ENCODE results near the gene ORMDL3.
"Not testable (repeated sequence)": the region's sequence is repeated elsewhere in the genome, so short reads cannot be mapped to it uniquely, and the experiment has no call there.

The ORMDL3 gene

DNA sequence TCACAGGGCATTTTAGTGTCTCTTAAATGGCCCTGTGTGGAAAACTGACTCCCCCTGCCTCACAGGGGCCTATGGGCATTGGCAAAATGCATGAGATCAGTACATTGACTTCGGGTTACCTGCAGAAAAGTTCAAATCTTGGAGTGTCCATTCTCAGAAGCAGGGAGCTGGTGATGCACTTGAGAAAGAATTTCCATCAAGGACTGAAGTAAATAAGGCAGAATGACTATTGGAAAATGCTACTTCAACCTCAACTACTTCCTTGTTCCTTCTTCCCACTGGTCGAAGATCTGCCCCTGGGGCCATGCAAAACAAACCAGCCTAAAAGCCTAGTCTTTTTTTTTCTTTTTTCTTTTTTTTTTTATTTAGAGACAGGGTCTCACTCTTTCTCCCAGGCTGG, 21.6 kb upstream of the ORMDL3 start:
- no peak for DNase-seq (ENCODE audit: low spot score)

- not testable (repeated sequence) for DNase-seq (ENCODE audit: low spot score)
Observed at GRCh38 chr17:39948489-39948828, 21.1 kb upstream of the ORMDL3 start.

DNA sequence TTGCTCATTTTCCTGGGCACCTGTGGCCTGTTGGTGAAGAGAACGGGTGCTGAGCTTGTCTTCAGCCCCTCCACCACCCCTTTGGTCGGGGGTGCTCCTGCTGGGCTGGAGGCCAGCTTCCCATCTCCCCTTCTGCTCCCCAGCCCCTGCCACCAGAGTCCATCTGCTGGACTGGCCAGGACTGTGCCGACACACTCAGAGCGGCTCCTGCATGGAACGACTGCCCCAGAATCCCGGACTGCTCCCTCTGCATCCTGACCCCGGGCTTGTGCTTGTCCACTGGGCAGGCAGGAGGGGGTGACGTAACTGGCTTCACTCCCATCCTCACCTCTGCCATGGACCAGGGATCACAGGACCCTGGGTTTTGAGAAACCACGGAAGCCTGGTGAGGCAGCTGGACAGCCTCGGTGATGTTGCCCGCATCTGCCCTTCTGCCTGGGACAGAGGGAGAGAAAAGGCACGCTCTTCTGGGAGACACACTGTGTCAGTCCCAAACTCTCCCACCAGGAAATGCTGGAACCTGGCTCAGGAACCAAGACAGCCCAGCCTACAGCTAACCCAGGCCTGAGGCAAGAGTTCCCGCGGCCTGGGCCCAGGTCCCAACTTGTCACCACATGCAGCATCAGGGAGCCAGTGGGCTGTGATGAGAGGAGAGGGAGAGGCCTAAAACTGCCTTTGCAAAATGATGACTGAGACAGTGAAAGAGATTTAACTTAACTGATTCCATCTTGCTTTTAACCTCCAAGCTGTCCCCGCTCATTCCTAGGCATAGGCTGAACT, 19.3 kb upstream of the ORMDL3 start:
- no peak for DNase-seq (ENCODE audit: low spot score)

- no peak for DNase-seq (ENCODE audit: low spot score)
Observed at GRCh38 chr17:39944393-39944711, 17.0 kb upstream of the ORMDL3 start.

DNA sequence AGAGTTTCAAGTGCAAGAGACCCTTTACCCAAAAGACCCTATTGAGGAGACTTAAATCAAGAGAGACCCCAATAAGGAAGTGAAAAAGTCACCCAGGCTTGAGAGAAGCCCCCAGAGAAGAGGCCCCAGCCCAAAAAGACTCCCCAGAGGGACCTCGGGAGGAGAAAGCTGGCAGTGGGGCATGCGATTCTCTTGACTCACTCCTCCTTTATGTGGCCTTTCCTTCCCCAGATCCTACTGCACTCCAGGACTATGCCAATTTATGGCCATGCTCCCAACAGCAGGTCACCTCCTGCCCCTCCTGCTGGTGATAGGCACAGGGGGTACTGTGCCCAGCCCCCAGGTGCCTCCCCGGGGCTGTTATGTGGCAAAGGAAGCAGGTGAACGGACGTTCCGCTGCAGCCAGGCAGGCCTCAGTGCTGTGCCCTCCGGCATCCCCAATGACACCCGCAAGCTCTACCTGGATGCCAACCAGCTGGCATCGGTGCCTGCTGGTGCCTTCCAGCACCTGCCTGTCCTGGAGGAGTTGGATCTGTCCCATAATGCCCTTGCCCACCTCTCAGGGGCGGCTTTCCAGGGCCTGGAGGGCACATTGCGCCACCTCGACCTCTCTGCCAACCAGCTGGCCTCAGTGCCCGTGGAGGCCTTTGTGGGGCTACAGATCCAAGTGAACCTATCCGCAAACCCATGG, 16.4 kb upstream of the ORMDL3 start:
- DNase-seq (ENCODE audit: low spot score): no peak

DNA sequence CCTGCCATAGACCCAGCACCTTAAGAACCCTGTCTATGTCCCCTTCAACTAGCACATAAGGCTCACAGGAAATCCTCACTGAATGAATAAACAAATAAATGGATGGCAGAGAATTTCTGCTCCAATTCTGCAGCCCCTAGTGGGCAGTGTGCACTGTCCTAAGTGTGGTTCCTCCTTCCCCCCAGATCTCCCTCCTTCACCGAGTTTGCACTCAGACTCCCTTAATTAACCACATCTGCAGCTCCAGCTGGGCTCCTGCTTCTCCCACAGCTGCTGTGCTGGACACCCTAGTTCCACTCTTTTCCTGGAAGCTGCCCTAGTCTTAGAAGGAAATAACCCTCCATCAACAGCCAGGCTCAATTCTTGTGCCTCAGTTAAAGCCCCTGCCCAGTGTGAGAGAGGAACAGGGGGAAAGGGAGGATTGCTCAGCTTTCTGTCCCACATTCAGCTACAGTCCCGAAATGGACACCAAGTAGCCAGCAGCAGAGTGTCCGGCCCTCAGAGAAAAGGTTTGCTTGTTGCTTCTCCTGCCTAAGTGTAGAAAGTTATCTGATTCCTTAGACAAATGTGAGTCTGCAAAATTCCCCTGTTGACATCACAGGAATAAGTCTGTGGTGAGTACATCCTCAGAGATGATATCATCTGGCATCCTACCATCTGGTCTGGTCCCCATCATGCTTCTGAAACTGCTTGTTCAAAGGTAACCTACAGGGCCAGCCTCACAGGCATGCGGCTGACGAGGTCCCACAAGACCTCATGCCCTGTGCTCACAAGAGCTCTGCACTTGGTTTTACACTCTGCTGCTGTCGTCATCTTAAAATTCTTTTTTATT, 12.4 kb upstream of the ORMDL3 start:
- no peak for DNase-seq (ENCODE audit: low spot score)

DNA sequence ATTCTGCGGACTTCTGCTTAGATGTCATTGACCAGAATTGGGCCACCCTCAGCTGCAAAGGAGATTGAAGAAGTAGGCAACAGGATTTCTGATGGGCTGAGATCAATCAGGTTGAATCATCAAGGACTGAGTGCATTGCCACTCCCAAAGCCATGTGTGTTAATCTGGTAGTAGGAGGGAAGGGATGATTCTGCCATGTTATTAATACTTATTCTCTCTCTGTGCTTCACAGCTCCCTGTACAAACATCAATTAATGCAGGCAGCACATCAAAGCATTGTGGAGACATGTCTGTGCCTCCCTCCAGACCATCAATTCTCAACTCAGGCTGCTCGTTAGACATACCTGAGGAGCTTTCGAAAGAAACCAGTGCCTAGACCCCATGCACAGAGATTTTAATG, 11.7 kb upstream of the ORMDL3 start:
- DNase-seq (ENCODE audit: low spot score): no peak

GRCh38 chr17:39938140-39938869, 10.9 kb upstream of the ORMDL3 start:
- DNase-seq (ENCODE audit: low spot score): no peak

GRCh38 chr17:39937447-39937846, 10.0 kb upstream of the ORMDL3 start:
- no peak for DNase-seq (ENCODE audit: low spot score)

DNA sequence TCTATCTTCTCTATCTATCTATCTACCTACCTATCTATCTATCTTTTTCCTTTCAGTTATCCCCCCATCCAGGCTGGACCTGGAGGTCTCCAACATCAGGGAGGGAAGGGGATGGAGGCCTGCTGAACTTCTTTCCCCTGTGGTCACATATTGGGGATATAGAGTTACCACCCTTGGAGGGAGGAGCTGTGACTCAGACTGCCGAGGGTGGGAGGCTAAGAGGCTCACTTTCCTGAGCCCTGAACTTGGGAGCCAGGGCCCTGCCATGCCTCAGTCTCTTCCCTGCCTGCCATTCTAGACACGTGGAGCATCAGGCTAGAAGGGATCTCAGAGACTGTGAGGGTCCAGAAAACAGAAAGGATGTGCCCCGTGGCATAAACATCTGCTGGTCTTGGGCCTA, 8.5 kb upstream of the ORMDL3 start:
- no peak for DNase-seq (ENCODE audit: low spot score)

DNA sequence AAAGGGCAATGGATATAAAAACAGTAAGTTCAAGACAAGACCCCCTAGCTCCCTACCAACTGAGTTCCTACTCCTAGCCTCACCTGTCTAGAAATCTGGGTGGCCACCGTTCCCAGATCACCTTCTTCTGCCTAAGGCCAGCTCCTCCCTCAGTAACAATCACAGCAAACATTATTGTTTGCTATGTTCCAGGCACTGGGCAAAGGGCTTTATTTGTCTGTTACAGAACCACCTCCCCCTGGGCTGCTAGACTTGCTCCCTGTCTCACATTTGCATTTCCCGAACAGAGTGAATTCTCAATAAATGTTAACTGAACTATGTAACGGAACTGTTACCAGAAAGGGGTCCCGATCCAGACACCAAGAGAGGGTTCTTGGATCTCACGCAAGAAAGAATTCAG, 6.9 kb upstream of the ORMDL3 start:
- DNase-seq (ENCODE audit: low spot score): no peak

DNA sequence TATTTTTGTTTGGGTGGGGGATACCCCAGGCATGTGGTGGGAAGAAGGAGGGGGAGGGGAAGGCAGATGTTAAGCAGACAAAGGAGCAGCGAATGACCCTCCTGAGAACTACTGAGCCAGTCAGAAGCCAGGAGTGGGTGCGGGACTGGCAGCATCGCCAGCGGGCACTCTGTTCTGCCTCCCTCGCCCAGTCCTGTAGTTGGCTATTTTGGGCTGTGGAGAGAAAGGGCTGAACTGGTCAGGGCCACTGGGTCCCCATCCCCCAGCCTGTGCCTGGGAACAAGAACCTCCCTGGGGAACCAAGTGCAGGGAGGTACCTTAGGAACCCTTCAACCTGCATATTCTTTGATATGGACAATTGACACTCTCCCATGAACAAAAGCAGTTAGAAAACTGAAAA, 6.5 kb upstream of the ORMDL3 start:
- DNase-seq (ENCODE audit: low spot score): no peak

DNA sequence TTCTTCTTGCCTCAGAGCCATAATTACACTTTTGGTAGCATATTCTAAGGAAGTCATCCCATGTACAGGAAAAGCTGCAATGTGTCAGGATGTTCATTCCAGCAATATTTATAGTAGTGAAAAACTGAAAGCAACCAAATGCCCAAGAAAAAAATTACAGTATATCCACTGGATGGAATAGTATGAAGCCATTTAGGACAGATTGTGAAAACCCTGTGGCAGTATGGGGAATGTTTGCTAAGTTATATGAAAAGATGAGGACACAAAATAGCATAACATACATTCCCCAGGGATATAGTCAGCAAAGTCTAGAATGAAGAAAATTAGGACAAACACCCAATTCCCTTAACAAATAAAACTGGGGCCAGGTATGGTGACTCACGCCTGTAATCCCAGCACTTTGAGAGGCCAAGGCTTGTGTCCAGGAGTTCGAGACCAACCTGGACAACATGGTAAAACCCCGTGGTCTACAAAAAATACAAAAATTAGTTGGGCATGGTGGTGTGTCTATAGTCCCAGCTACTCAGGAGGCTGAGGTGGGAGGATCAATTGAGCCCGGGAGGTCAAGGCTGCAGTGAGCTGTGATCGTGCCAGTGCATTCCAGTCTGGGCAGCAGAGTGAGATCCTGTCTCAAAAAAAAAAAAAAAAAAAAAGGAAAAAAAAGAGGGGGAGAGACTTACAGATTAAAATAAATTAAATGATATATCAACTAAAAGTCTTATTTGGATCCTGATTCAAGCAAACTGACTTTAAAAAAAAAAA, 2.4 kb upstream of the ORMDL3 start:
- DNase-seq (ENCODE audit: low spot score): no peak

DNA sequence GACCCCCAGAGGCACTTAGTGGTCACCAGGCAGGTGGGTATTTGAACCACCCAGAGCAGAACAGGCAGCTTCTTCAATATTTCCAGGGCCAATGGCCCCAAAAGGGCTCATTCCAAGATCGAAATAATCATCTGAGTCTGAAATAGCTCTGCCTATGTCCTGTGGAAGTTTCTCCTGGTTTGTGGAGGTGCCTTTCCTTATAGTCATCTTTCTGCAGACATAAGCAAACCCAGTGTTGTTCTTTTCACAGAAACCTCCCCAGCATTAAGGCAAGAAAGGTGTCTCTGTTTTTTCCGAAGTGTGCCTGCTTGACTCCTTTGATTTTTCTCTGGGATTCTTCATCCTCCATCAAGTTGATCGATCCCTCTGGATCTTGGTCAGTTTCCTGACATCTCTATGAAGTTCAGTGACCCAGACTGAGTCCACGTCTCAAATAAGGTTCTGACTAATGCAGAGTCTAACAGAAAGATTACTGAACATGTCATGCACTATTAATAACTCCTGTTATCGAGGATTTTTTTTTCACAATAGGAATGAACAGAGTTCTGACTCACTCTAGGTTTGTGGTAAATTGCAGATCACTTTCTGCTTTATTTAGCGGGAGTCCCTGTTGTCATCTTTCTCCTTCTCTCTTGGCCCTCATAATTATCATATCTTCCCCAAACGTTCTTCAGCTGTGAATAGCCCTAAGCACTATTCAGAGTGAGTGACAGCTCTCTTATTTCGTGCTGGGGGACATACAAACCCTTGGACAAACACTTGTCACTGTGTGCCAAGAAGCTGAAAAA, 1.7 kb upstream of the ORMDL3 start:
- no peak for DNase-seq (ENCODE audit: low spot score)

DNA sequence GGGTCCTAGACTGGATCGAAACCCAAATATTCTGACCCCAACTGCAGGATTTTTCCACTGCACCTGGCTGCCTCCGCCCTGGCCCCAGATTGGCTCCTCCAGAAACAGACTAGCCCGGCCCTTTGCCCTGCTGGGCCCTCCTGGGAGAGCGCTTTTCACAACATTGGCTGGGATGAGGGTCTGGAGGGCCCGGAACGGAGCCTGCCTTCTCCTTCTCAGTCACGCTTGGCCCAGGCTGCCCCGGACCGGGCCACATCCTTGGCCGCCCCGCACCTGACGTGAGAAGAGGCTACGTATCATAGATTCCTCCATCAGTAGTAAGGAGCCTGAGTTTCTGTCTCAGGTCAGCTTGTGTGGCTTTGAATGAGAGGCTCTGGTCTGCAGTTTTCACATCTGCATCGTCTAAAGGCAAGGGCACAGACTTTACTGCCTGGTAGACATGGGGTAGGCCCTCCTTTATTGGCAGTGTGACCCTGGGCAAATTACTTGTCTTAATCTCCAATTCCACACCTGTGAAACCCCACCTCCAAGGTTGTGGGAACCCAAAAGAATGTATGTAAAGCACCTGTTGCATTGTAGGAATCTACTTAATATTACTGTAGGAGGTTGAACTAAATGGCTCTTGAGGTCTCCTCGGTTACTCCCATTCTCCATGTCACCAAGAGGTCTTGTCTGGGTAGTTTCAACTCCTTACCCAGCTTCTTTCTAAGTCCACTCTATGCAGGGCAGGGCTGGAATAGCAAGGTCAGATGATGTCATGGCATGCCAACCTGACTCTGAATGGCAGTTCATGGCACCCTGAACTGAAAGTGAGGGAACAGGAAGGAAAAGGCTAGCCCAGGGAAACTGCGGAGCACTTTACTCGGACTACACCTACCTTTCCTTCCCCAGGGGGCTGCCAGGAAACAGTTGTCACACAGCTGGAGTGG, 792 bp upstream of the ORMDL3 start:
- DNase-seq (ENCODE audit: low spot score): no peak

- DNase-seq (ENCODE audit: low spot score): peak; percentile 71
Observed at GRCh38 chr17:39926588-39927100, 757 bp downstream of the ORMDL3 start.

DNA sequence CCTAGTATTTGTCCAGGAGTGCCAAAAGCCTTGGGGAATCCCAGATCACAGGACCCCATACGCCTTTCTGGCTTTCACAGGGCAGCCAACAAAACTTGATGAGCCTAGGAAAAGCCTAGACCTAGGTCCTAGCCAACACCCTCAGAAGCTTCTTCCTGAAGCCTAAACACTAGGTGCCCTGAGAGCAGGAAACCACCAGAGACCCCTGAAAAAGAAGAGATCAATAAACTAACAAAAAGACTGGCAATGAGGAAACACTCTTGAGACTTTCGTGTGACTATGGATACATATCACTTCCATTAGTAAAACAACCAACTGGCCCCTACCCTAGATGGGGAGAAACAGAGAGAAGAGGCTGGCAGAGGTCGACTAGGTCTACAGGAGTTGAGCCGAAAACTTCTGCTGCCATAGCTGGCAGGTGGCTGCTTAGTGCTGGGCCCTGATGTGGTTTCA, 1.2 kb downstream of the ORMDL3 start:
- DNase-seq (ENCODE audit: low spot score): no peak

DNA sequence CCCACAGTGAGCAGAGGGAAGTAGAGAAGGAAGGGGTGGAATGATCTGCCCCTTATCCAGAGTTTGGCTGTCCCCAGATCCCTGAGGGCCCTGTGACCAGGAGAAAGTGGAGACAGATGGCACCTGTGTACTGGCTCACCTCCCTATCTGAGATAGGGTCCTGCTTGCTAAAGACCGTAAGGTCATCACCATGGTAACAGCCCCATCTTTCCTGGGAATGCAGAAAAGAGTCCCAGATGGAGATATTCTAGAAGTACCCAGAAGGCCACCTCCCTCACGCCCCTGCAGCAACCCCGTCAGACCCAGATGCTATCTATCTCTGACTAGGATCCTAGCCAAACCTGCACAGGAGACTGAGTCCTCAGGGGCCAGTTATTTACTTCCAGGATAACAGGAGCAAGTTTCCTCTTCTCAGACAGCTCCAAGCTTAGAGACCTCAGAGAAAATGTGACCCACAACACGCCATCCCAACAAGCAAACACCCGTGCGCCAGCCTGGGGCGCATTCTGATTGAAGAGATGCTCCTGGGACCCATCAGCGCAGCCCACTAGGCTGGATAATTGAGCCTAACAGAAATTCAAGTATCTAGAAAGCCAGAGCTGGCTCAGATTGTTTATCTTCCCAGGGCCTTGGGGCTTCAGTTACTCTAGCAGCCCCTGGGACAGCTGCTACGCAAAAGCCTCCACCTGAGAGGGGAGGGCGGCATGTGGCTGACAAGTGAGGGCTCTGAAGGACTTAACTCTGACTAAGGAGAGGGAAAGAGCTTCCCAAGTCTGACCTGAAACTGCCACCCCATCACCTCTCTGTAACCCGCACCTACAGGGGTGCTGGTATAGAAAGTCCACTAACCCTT, 1.9 kb downstream of the ORMDL3 start:
- DNase-seq (ENCODE audit: low spot score): no peak

- DNase-seq (ENCODE audit: low spot score): no peak
Observed at GRCh38 chr17:39924691-39925055, 2.7 kb downstream of the ORMDL3 start.
